OCI-LY1 (cell line): ENCODE measurements around the gene TUBB2B.
"Not testable (repeated sequence)": the region's sequence is repeated elsewhere in the genome, so short reads cannot be mapped to it uniquely, and the experiment has no call there.

ENCODE experiments used
- H2AFZ ChIP-seq: fragments of 200-600 bp; sonication (generic), shearing (Covaris generic); 2 replicates; pipeline ENCODE4 v1.6.0; 2014; ENCODE audit warnings: antibody characterized with exemption, mild to moderate bottlenecking, low read length
- H3F3A ChIP-seq: fragments of 200-600 bp; sonication (generic), shearing (Covaris generic); 2 replicates; pipeline ENCODE4 v1.6.0; 2014; ENCODE audit warnings: mild to moderate bottlenecking, antibody characterized with exemption, low read length, moderate library complexity; ENCODE audit not compliant: insufficient read depth
- H3K27ac ChIP-seq: fragments of 200-600 bp; sonication (generic); 2 replicates; pipeline ENCODE4 v1.5.1; 2014; ENCODE audit warnings: low read length, mixed run types, mild to moderate bottlenecking, low read depth; ENCODE audit not compliant: poor library complexity, severe bottlenecking
- H3K27me3 ChIP-seq: fragments of 200-600 bp; sonication (generic); 2 replicates; pipeline ENCODE4 v1.6.0; 2014; ENCODE audit warnings: antibody characterized with exemption, mild to moderate bottlenecking, low read length, moderate library complexity; ENCODE audit not compliant: insufficient read depth
- H3K36me3 ChIP-seq: fragments of 200-600 bp; sonication (generic); 2 replicates; pipeline ENCODE4 v1.6.1; 2014; ENCODE audit warnings: mild to moderate bottlenecking, antibody characterized with exemption, low read length, moderate library complexity, mixed read lengths; ENCODE audit not compliant: insufficient read depth
- H3K4me1 ChIP-seq: fragments of 200-600 bp; sonication (generic); 2 replicates; pipeline ENCODE4 v1.5.1; 2014; ENCODE audit warnings: mild to moderate bottlenecking, low read length, moderate library complexity; ENCODE audit not compliant: insufficient read depth, severe bottlenecking
- H3K4me2 ChIP-seq: fragments of 200-600 bp; sonication (generic), shearing (Covaris generic); 2 replicates; pipeline ENCODE4 v1.6.1; 2014; ENCODE audit warnings: low read length
- H3K4me3 ChIP-seq: fragments of 200-600 bp; sonication (generic); 2 replicates; pipeline ENCODE4 v1.5.1; 2014; ENCODE audit warnings: low read length, low read depth, mild to moderate bottlenecking, mixed read lengths; ENCODE audit not compliant: poor library complexity, severe bottlenecking
- H3K79me2 ChIP-seq: fragments of 200-600 bp; shearing (Covaris generic); 2 replicates; pipeline ENCODE4 v1.6.1; 2016; ENCODE audit warnings: mixed run types, low read length, mixed read lengths; ENCODE audit not compliant: insufficient read depth
- H3K9ac ChIP-seq: fragments of 200-600 bp; sonication (generic), shearing (Covaris generic); 2 replicates; pipeline ENCODE4 v1.6.1; 2014; ENCODE audit warnings: mild to moderate bottlenecking, low read length, mixed read lengths
- H3K9me2 ChIP-seq: fragments of 200-600 bp; sonication (generic), shearing (Covaris generic); 2 replicates; pipeline ENCODE4 v1.6.1; 2014; ENCODE audit warnings: low read depth, mild to moderate bottlenecking, low read length, mixed read lengths
- H3K9me3 ChIP-seq: fragments of 200-600 bp; shearing (Covaris generic); 2 replicates; pipeline ENCODE4 v1.6.1; 2014; ENCODE audit warnings: low read length, mixed read lengths
- H4K20me1 ChIP-seq: fragments of 200-600 bp; sonication (generic), shearing (Covaris generic); 2 replicates; pipeline ENCODE4 v1.6.0; 2016; ENCODE audit warnings: mild to moderate bottlenecking, low read length; ENCODE audit not compliant: insufficient read depth
- CTCF ChIP-seq: fragments of 200-600 bp; sonication (generic), shearing (Covaris generic); IDR thresholded peaks from 2 replicates; pipeline ENCODE4 v1.5.1; 2017; ENCODE audit warnings: mild to moderate bottlenecking, antibody characterized with exemption, low read length, moderate library complexity, mixed read lengths
- EZH2 ChIP-seq: fragments of 200-600 bp; sonication (generic), shearing (Covaris generic); IDR thresholded peaks from 2 replicates; pipeline ENCODE4 v1.8.0; 2017; ENCODE audit warnings: borderline replicate concordance, mixed run types, mild to moderate bottlenecking, antibody characterized with exemption, low read length, moderate library complexity, mixed read lengths

TUBB2B gene

GRCh38 chr6:3190056-3190455 lies 37.4 kb downstream of the TUBB2B start:
- Histone ChIP-seq H4K20me1 (no peaks in the 10 kb centered on the region), H2AFZ (no peak overlapping the region), H3K4me3 (no peak overlapping the region), H3K4me1 (peaks cover 1% of the 10 kb centered on the region), H3F3A (no peaks in the 10 kb centered on the region), H3K4me2 (no peak overlapping the region), H3K27me3 (peaks cover 6% of the 10 kb centered on the region; the same call in 1 of the 2 replicates), H3K9ac (no peak overlapping the region), H3K9me3 (no peaks in the 10 kb centered on the region), H3K27ac (no peak overlapping the region), H3K79me2 (no peaks in the 10 kb centered on the region), H3K36me3 (no peaks in the 10 kb centered on the region), H3K9me2 (no peaks in the 10 kb centered on the region)
- no peak for TF ChIP-seq EZH2
- TF ChIP-seq CTCF = no peak

- H3K9me3 ChIP-seq, H3K4me2 ChIP-seq: not testable (repeated sequence)
These were observed 38.3 kb downstream of the TUBB2B start for GRCh38 chr6:3189192-3189591.

GRCh38 chr6:3188262-3188661 lies 39.2 kb downstream of the TUBB2B start:
- Histone ChIP-seq H3K4me2 (no peak overlapping the region), H2AFZ (no peak overlapping the region), H3K27ac (no peak overlapping the region), H3F3A (no peaks in the 10 kb centered on the region), H3K79me2 (no peaks in the 10 kb centered on the region), H3K4me1 (no peaks in the 10 kb centered on the region), H3K27me3 (peaks cover 6% of the 10 kb centered on the region; the same call in 1 of the 2 replicates), H3K4me3 (no peak overlapping the region), H3K9ac (no peak overlapping the region), H4K20me1 (no peaks in the 10 kb centered on the region), H3K9me3 (no peaks in the 10 kb centered on the region), H3K9me2 (no peaks in the 10 kb centered on the region), H3K36me3 (no peaks in the 10 kb centered on the region)
- TF ChIP-seq EZH2 (no peak), CTCF (no peak)

More at GRCh38 chr6:3189192-3189591, 38.3 kb downstream of the TUBB2B start:
- not testable (repeated sequence) for H3F3A ChIP-seq, H2AFZ ChIP-seq, H3K9ac ChIP-seq, H3K79me2 ChIP-seq, H3K4me3 ChIP-seq, H3K4me1 ChIP-seq, H3K27ac ChIP-seq, H3K27me3 ChIP-seq, H3K9me2 ChIP-seq, H3K36me3 ChIP-seq, H4K20me1 ChIP-seq

GRCh38 chr6:3186974-3187382 lies 40.5 kb downstream of the TUBB2B start:
- TF ChIP-seq EZH2 = no peak
- TF ChIP-seq CTCF = no peak
- no peak overlapping the region for H3K4me2 ChIP-seq

More at GRCh38 chr6:3186974-3187382, 40.5 kb downstream of the TUBB2B start:
- Histone ChIP-seq H3F3A (no peaks in the 10 kb centered on the region), H3K4me1 (no peaks in the 10 kb centered on the region), H3K9me3 (no peaks in the 10 kb centered on the region), H3K27ac (no peak overlapping the region), H3K27me3 (peaks cover 6% of the 10 kb centered on the region; the same call in 1 of the 2 replicates), H2AFZ (no peak overlapping the region), H3K9me2 (no peaks in the 10 kb centered on the region), H3K4me3 (no peak overlapping the region), H4K20me1 (no peaks in the 10 kb centered on the region), H3K79me2 (no peaks in the 10 kb centered on the region), H3K36me3 (no peaks in the 10 kb centered on the region), H3K9ac (no peak overlapping the region)
